GM23248 (cell line): ENCODE data around the gene CHAF1A. TPM values are rescaled to one million over a fixed set of nuclear protein-coding genes. Genes with fewer than 3 reads are reported as not detected.

Experiments
- DNase-seq: peaks from one replicate; pipeline ENCODE4 v3.0.0-alpha.2; 2015
- H2AFZ ChIP-seq: fragments of 200-600 bp; sonication (generic); 2 replicates; pipeline ENCODE4 v1.6.1; 2016; ENCODE audit warnings: antibody characterized with exemption
- H3F3A ChIP-seq: fragments of 200-600 bp; sonication (generic); 2 replicates; pipeline ENCODE4 v1.6.1; 2016; ENCODE audit warnings: mild to moderate bottlenecking, antibody characterized with exemption, mixed run types; ENCODE audit not compliant: insufficient read depth
- H3K27ac ChIP-seq: fragments of 200-600 bp; sonication (generic); 2 replicates; pipeline ENCODE4 v1.5.1; 2016; ENCODE audit warnings: mild to moderate bottlenecking
- H3K27me3 ChIP-seq: fragments of 200-600 bp; sonication (generic); replicated peaks from 2 replicates; pipeline ENCODE4 v1.6.1; 2016; ENCODE audit warnings: mild to moderate bottlenecking; ENCODE audit not compliant: insufficient read depth
- H3K36me3 ChIP-seq: fragments of 200-600 bp; sonication (generic); 2 replicates; pipeline ENCODE4 v1.6.1; 2016; ENCODE audit warnings: low read depth, mild to moderate bottlenecking
- H3K4me1 ChIP-seq: fragments of 200-600 bp; sonication (generic); 2 replicates; pipeline ENCODE4 v1.6.1; 2016; ENCODE audit warnings: mild to moderate bottlenecking; ENCODE audit not compliant: insufficient read depth
- H3K4me2 ChIP-seq: fragments of 200-600 bp; sonication (generic); one replicate; pipeline ENCODE4 v1.6.1; 2016; ENCODE audit warnings: mild to moderate bottlenecking; ENCODE audit not compliant: unreplicated experiment
- H3K4me3 ChIP-seq: fragments of 200-600 bp; sonication (generic); 2 replicates; pipeline ENCODE4 v1.5.1; 2016; ENCODE audit warnings: mild to moderate bottlenecking
- H3K79me2 ChIP-seq: fragments of 200-600 bp; sonication (generic); 2 replicates; pipeline ENCODE4 v1.6.1; 2016; ENCODE audit warnings: mild to moderate bottlenecking; ENCODE audit not compliant: insufficient read depth
- H3K9ac ChIP-seq: fragments of 200-600 bp; sonication (generic); 2 replicates; pipeline ENCODE4 v1.6.1; 2016; ENCODE audit warnings: mild to moderate bottlenecking
- H3K9me2 ChIP-seq: fragments of 200-600 bp; sonication (generic); 2 replicates; pipeline ENCODE4 v1.6.1; 2016; ENCODE audit warnings: mixed run types, mild to moderate bottlenecking, moderate library complexity; ENCODE audit not compliant: insufficient read depth
- H3K9me3 ChIP-seq: fragments of 200-600 bp; sonication (generic); one replicate; pipeline ENCODE4 v1.6.1; 2017; ENCODE audit warnings: low read depth
- H4K20me1 ChIP-seq: fragments of 200-600 bp; sonication (generic); 2 replicates; pipeline ENCODE4 v1.6.0; 2016; ENCODE audit not compliant: insufficient read depth
- EZH2 ChIP-seq: fragments of 200-600 bp; sonication (generic); IDR thresholded peaks from 2 replicates; pipeline ENCODE4 v1.6.1; 2018; ENCODE audit warnings: antibody characterized with exemption, mild to moderate bottlenecking; ENCODE audit not compliant: insufficient read depth, poor library complexity, severe bottlenecking
- EZH2phosphoT487 ChIP-seq: fragments of 200-600 bp; sonication (generic); IDR thresholded peaks from 2 replicates; pipeline ENCODE4 v1.6.1; 2018; ENCODE audit warnings: antibody characterized with exemption, moderate library complexity, mild to moderate bottlenecking, low read depth; ENCODE audit not compliant: insufficient read depth
- WGBS, 2 experiments: methylation state at CpG; one replicate each; pipeline ENCODE4 v1.1.6; 2015 to 2017; ENCODE audit warnings: low lambda C conversion rate in 2 of 2, low coverage in 1 of 2; ENCODE audit errors: missing lambda C conversion rate in 2 of 2; 5-methylcytosine and 5-hydroxymethylcytosine counted together
- in situ Hi-C: fragments of 300-500 bp; cut with MboI; formaldehyde crosslinking; loops from 2 replicates; pipeline ENCODE4 v1.15.0; 2020
- polyA plus RNA-seq: library from polyadenylated mRNA; unstranded; fragments of >200 nt; fragmentation: Nextera tagmentation; extraction: Ambion mirVana; gene quantifications from 2 replicates; pipeline ENCODE4 v1.2.1, GENCODE V29; 2016
- total RNA-seq: library from RNA; depleted of rRNA; stranded (reverse); fragments of >200 nt; shearing (Covaris generic); gene quantifications from 2 replicates; pipeline ENCODE4 v1.2.3, GENCODE V29; 2014

Gene CHAF1A
- total and polyA plus RNA-seq, 2 experiments from 2014 or later: 11.6 to 12.6 TPM

DNA sequence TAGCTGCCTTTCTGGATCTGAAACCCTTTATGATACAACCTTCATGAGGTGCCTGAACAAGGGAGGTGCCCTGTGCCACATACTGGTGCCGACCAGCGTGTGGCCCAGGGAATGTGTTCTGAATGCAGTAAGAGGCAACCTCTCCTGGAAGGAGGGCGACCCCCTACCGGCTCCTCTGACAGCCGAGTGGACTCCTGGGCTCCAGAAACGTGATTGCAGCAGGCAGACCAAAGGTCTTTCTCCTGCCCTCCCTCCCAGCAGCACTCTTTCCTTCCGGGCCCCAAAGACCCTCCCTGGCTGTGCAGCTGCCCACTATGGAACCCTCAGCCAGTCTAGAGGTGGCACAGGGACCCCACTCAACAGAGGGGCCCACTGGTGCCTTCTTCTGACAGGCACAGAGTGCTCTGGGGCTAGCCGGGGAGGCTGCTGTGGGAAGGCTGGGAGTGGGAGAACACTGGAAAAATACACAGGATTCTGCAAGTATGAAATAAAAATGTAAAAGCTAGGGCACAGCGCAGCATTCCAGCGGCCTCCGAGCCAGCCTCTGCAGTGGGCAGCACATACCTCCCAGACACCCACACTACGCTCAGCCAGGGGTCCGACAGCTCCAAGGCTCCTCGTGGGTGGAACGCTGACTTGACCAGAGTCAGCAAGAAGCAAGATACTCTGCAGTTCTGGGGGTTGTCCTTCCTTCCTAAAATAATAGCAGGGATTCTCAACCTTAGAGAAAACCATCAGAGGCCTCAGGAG, 17.0 kb upstream of the CHAF1A start:
- no peak overlapping the region for H3K4me2 ChIP-seq
- H3K9ac ChIP-seq: peak overlapping the region; percentile 32; the same call in 1 of the 2 replicates
- H3K27me3 ChIP-seq: no peaks in the 10 kb centered on the region
- 0 out of 2 replicates have a peak overlapping the region, but pooled peaks have one; percentile 5 for H3K27ac ChIP-seq
- H3K9me3 ChIP-seq: no peaks in the 10 kb centered on the region
- H2AFZ ChIP-seq: no peak overlapping the region
- no peak for TF ChIP-seq EZH2phosphoT487
- TF ChIP-seq EZH2: no peak
- no peaks in the 10 kb centered on the region; the same call in 1 of the 2 replicates for H3K36me3 ChIP-seq
- no peak overlapping the region for H3K4me3 ChIP-seq
- peaks cover 32% of the 10 kb centered on the region for H3K4me1 ChIP-seq
- peaks cover 15% of the 10 kb centered on the region for H3F3A ChIP-seq
- no peak for DNase-seq
- in situ Hi-C loops: no loop called here
- H3K9me2 ChIP-seq: no peaks in the 10 kb centered on the region
- H4K20me1 ChIP-seq: peaks cover 9% of the 10 kb centered on the region; the same call in 1 of the 2 replicates
- WGBS, 2 experiments: 85 to 87% methylated on average over 15 of the region's 15 CpGs
- H3K79me2 ChIP-seq: peaks cover 100% of the 10 kb centered on the region

DNA sequence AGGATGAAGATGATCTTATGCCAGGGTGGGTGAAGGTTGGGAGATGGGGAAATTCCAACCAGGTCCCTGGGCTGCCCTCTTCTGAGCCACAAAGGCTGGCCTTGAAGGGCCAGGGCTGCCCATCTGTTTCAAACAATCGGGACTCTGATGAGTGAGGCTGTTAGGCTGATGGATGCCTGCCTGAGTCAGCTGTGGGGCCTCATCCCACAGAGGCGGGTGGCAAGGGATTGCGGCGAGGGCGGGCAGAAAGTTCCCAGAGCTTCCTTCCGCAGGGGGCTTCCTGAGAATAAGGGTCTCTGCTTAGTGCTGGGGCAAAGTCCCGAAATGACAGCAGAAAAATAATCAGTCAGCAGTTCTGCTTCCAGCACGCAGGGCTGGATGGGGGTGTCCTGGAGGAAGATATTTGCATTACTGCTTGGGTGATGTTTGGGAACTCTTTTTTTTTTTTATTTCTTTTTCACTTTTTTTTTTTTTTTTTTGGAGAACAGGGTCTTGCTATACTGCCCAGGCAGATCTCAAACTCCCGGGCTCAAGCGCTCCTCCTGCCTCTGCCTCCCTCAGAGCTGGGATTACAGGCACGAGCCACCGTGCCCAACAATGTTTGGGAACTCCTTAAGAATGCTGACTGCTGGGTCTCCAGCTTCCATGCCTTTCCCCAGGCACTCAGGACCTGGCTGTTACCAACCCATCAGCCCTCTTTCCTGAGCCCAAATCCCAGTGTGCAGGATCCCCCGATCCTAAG, 16.2 kb upstream of the CHAF1A start:
- no peak overlapping the region for H2AFZ ChIP-seq
- no peak overlapping the region for H3K4me2 ChIP-seq
- DNase-seq: peak; percentile 53
- 0 out of 2 replicates have a peak overlapping the region, but pooled peaks have one; percentile 5 for H3K27ac ChIP-seq
- TF ChIP-seq EZH2 (no peak), EZH2phosphoT487 (no peak)
- no peaks in the 10 kb centered on the region for H3K9me3 ChIP-seq
- in situ Hi-C loops: no loop called here
- H3K4me3 ChIP-seq: no peak overlapping the region
- no peaks in the 10 kb centered on the region; the same call in 1 of the 2 replicates for H3K36me3 ChIP-seq
- H4K20me1 ChIP-seq: peaks cover 16% of the 10 kb centered on the region; the same call in 1 of the 2 replicates
- H3K79me2 ChIP-seq: peaks cover 100% of the 10 kb centered on the region
- peak overlapping the region; percentile 32; the same call in 1 of the 2 replicates for H3K9ac ChIP-seq
- H3F3A ChIP-seq: peaks cover 22% of the 10 kb centered on the region
- no peaks in the 10 kb centered on the region for H3K9me2 ChIP-seq
- peaks cover 37% of the 10 kb centered on the region for H3K4me1 ChIP-seq
- 70% methylated on average over 10 to 13 of the region's 13 CpGs for WGBS, 2 experiments
- no peaks in the 10 kb centered on the region for H3K27me3 ChIP-seq

DNA sequence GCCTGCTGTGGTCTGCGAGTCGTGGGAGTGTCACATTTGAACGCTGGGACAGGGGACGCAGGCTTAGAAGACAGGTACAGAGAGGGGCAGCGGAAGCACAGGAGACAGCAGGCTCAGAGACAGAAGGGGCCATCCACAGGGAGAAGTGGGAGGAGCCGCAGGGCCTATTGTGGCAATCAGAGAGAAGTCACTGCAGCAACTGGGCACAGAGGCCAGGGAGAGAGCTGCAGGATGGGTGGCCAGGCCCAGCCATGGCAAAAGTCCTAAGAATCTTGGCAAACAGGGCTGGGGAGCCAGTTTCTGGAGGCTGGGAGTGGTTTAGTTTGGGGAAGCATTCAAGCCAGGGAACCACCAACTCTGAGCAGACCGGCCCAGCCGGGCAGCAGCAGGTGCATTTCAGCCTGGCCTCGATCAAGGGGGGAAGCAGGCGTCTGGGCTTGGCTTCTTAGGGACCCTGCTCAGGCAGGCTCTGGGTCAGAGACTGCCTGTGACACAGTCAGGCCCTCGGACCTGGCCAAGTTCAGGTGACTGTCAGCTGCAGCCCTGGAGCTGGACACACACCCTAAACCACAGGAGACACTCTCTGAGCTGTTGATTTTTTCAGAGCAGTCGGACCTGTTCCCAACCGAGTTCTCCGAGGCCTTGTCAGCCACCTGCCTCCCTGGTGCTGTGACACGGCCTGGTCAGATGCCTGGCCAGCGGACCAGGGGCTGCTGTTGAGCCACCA, 13.9 kb upstream of the CHAF1A start:
- Histone ChIP-seq H3K9me2 (no peaks in the 10 kb centered on the region), H3K9ac (peak overlapping the region; percentile 13), H2AFZ (no peak overlapping the region), H3K27me3 (no peaks in the 10 kb centered on the region), H3K9me3 (no peaks in the 10 kb centered on the region), H3K79me2 (peaks cover 100% of the 10 kb centered on the region), H3K4me2 (no peak overlapping the region), H3F3A (peaks cover 42% of the 10 kb centered on the region), H3K36me3 (no peaks in the 10 kb centered on the region; the same call in 1 of the 2 replicates), H3K4me3 (no peak overlapping the region), H3K27ac (peak overlapping the region; percentile 15), H3K4me1 (peaks cover 55% of the 10 kb centered on the region), H4K20me1 (peaks cover 19% of the 10 kb centered on the region; the same call in 1 of the 2 replicates)
- TF ChIP-seq EZH2: no peak
- TF ChIP-seq EZH2phosphoT487: no peak
- WGBS, 2 experiments: 50 to 62% methylated on average over 15 to 16 of the region's 16 CpGs
- peak; percentile 58 for DNase-seq
- in situ Hi-C loops: no loop called here

DNA sequence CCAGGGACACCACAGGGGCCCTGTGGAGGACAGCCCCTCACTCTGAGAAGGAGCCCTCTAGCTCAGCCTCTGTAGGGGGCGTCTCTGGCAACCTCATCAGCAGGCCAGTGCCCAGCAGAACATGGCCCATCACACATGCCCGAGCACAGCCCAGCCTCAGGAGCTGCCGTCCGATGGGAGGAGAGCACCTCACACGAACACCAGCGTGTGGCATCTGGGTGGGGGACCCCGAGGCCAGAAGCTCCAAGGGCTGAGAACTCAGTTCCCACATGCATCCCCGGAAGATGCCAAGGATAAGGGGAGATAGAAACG, 13.4 kb upstream of the CHAF1A start:
- H2AFZ ChIP-seq: no peak overlapping the region
- H3K79me2 ChIP-seq: peaks cover 100% of the 10 kb centered on the region
- 72 to 75% methylated on average over 9 of the region's 9 CpGs for WGBS, 2 experiments
- DNase-seq: no peak
- H3K27me3 ChIP-seq: no peaks in the 10 kb centered on the region
- no peaks in the 10 kb centered on the region for H3K9me3 ChIP-seq
- no peak overlapping the region for H3K4me2 ChIP-seq
- no peak overlapping the region for H3K9ac ChIP-seq
- peaks cover 41% of the 10 kb centered on the region for H3F3A ChIP-seq
- H3K4me3 ChIP-seq: no peak overlapping the region
- no peaks in the 10 kb centered on the region; the same call in 1 of the 2 replicates for H3K36me3 ChIP-seq
- in situ Hi-C loops: no loop called here
- H3K9me2 ChIP-seq: no peaks in the 10 kb centered on the region
- peaks cover 60% of the 10 kb centered on the region for H3K4me1 ChIP-seq
- H4K20me1 ChIP-seq: peaks cover 19% of the 10 kb centered on the region; the same call in 1 of the 2 replicates
- TF ChIP-seq EZH2phosphoT487 (no peak), EZH2 (no peak)
- 0 out of 2 replicates have a peak overlapping the region, but pooled peaks have one; percentile 15 for H3K27ac ChIP-seq
